Stimulated activated CD8-positive, alpha-beta memory T cell treated with anti-CD3 and anti-CD28 coated beads, Interleukin-7, amount 100 ng/mL, for 48 hours (primary cell): ENCODE measurements around the gene ATRIP.
"Not testable (repeated sequence)": the region's sequence is repeated elsewhere in the genome, so short reads cannot be mapped to it uniquely, and the experiment has no call there.

Source experiments
- DNase-seq, 2 donors: peaks; one replicate each; pipeline ENCODE4 v3.0.0-alpha.2; 2020; ENCODE audit warnings: low read depth in 1 of 2; ENCODE audit errors: extremely low read depth in 1 of 2

ATRIP gene

DNA sequence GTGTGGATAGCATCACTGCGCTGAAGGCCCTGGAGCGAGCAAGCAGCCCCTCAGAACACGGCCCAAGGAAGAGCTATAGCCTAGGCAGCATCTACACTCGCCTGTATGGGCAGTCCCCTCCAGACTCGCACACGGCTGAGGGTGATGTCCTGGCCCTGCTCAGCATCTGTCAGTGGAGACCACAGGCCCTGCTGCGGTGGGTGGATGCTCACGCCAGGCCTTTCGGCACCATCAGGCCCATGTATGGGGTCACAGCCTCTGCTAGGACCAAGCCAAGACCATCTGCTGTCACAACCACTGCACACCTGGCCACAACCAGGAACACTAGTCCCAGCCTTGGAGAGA, 20.5 kb downstream of the ATRIP start:
- DNase-seq = no peak

DNA sequence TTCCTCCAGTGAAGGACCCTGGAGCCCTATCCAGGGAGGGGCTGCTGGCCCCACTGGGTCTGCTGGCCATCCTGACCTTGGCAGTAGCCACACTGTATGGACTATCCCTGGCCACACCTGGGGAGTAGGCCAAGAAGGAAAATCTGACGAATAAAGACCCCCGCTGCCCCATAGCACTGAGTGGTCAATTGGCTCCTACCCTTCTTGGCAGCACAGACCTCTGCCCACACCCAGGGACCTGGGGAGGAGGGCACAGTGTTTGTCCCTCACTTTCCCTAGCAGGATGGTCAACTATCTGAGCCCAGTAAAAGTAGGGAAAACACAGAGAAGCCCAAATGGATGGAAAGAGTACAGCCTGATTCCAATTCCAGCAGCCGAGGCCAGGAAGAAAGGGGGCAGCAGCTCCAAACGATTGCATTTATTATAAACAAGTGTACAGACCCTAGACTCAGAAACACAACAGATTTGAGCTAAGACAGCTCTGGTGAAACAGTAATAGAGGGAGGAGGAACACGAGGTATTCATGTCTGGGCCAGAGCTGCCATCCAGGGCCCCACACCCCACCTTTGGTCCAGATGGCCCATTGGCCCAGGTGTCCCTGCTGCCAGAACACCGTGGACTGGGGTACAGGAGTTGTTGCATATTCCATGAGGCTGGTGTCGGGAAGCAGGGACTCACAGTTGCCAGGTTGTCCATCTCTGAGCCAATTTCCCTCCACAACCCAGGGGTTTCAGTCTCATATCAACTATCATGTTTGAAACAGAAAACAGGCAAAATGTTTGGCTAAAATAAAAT, 21.1 kb downstream of the ATRIP start:
- no peak for DNase-seq

GRCh38 chr3:48468329-48468731, 21.8 kb downstream of the ATRIP start:
- no peak for DNase-seq

- DNase-seq = no peak
Measured at GRCh38 chr3:48469046-48469915, 22.7 kb downstream of the ATRIP start.

- DNase-seq = no peak
Measured at GRCh38 chr3:48470286-48470685, 23.7 kb downstream of the ATRIP start.

DNA sequence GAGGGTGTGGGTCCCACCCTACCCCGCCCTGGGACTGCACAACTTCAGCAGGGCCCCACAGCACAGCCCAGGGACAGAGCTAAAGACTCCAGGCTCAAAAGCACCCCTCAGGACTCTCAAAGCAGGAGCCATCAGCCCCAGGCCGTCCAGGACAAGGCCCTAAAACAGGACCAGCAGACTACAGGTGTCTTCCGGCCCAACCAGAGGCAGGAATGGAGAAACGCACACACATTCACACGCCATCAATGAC, 26.1 kb downstream of the ATRIP start:
- no peak for DNase-seq

DNA sequence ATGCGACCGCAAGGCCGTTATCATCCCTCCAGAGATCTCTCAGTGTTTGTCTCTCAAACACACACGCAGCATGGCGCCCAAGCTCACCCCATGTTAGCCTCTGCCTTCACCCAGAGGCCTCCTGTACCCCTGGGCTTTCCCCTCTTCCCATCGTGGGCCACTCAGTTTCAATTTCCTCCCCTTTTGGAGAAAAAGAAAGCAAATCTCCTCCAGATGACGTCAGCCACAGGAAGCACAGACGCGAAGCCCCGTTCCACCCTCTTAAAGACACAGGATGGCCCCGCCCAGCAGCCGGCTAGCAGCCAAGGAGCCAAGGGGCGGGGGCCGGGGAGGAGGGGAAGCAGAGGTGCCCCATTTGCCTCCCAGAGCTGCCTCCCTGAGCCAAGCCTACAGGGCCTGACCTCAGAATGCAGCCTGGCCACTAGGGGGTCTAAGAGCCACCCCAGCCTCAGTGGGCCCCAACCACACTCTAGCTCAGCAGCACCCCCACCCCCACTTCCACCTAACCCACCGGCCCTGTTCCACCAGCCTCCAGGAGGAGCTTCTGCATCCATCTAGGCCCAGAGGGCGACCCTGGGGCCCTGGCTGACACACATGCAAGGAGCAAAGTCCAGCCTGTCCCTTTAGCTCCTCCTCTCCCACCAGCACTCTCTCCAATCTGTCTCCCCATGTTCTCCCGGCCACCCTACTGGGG, 26.5 kb downstream of the ATRIP start:
- DNase-seq = peak; percentile 75 to 95

- no peak for DNase-seq
Measured at GRCh38 chr3:48473617-48473952, 27.0 kb downstream of the ATRIP start.

DNA sequence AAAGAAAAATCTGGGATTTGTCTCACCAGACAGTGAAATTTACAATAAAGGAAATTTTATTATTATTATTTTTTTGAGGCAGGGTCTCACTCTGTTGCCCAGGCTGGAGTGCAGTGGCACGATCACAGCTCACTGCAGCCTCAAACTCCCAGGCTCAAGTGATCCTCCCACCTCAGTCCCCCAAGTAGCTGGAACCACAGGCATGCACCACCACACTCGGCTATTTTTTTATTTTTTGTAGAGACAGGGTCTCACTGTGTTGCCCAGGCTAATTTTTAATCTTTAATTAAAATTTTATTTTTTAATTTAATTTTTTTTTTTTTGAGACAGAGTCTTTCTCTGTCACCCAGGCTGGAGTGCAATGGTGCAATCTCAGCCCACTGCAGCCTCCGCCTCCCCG, 27.5 kb downstream of the ATRIP start:
- not testable (repeated sequence) for DNase-seq

DNA sequence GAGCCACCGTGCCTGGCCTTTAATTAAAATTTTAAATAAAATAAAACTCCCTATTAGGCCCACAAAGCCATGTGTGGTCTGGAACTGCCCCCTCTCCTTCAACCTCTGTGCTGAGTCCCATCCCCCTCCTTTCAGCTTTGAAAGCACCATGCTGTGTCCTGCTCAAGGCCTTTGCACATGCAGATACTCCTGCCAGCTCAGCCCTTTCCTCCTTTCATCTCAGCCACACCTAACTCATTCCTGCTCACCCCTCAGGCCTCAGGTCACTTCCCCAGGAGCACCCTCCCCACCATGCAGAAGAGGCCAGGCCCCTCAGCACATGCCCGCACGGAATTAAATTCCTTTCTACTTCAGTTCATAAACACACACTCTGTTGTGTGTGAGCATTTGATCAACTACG, 28.1 kb downstream of the ATRIP start:
- no peak for DNase-seq

- DNase-seq = no peak
Measured at GRCh38 chr3:48475188-48475587, 28.7 kb downstream of the ATRIP start.

DNA sequence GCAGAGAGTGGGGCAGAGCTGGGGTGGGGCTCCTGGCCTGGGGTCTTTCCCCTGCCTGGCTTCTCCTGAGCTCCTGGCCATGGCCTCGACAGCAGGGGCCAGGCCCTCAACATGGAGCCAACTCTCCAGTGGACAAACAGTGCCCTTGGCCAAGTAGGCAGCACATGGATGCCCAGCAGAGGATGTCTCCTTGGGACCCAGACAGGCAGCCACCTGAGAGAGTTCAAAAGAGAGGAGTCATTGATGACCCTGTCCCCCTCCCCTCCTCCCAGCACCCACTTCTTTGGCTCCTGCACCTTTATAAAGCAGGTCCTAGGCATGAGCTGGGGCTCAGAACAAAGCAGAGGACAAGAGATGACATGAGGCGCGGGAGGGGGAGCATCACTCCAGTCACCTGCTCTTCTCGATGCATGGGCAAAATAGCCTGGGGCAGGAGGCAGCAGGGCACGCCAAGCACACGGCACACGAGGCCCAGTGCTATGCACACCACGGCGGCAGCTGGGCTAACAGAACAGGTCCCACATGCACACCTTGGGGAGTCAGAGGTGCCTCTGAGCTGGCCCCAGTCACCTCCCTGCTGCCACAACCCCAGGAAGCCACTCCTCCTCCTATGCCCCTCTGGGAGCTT, 30.0 kb downstream of the ATRIP start:
- no peak for DNase-seq

- no peak for DNase-seq
Measured at GRCh38 chr3:48477959-48478520, 31.5 kb downstream of the ATRIP start.

- DNase-seq = no peak
Measured at GRCh38 chr3:48478626-48479555, 32.4 kb downstream of the ATRIP start.

DNA sequence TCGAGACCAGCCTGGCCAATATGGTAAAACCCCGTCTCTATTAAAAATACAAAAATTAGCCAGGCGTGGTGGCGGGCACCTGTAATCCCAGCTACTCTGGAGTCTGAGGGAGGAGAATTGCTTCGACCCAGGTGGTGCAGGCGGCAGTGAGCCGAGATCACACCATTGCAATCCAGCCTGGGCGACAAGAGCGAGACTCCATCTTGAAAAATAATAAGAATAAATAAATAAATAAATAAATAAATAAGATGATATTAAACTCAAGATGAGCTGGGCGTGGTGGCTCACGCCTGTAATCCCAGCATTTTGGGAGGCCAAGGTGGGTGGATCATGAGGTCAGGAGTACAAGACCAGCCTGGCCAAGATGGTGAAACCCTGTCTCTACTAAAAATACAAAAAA, 34.4 kb downstream of the ATRIP start:
- not testable (repeated sequence) for DNase-seq

DNA sequence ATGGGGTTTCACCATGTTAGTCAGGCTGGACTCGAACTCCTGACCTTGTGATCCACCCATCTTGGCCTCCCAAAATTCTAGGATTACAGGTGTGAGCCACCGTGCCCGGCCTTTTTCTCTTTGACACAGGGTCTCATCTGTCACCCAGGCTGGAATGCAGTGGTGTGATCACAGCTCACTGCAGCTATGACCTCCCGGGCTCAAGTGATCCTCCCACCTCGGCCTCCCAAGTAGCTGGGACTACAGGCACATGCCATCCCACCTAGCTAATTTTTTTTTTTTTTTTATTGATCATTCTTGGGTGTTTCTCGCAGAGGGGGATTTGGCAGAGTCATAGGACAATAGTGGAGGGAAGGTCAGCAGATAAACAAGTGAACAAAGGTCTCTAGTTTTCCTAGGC, 36.3 kb downstream of the ATRIP start:
- not testable (repeated sequence) for DNase-seq

- no peak for DNase-seq
Measured at GRCh38 chr3:48486952-48487351, 40.4 kb downstream of the ATRIP start.

- DNase-seq = no peak
Measured at GRCh38 chr3:48492461-48493202, 46.1 kb downstream of the ATRIP start.

DNA sequence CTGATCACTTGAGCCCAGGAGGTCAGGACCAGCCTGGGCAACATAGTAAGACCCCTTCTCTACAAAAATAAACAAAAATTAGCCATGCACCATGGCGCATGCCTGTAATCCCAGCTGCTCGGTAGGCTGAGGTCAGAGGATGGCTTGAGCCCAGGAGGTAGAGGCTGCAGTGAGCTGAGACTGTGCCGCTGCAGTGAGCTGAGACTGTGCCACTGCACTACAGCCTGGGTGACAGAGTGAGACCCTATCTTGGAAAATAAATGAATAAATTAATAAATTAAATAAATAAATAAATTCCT, 46.6 kb downstream of the ATRIP start:
- no peak for DNase-seq

DNA sequence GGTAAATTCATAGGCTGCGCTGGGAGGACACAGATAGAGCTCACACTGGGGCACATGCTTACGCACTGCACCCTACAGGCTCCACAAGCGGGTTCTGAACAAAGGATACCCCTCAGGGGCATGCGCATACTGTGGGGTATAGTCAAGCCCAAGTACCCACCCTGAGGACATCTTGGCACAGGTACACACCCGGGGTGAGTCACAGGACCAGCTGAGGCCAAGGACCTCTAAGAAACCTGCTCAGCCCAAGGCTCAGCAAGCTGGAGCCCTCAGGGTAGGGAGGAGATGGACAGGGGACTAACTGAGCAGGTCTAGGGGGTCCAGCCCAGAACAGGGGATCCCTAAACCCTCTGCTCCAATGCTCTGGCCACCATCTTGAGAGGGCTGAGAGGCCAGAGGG, 54.1 kb downstream of the ATRIP start:
- no peak for DNase-seq
